HEK293T (cell line): ENCODE results near the gene GNG12.

ENCODE experiments used
- L3MBTL2 ChIP-seq: fragments of 450-650 bp; conservative IDR thresholded peaks from 2 replicates; pipeline ENCODE4 v1.6.1; 2016; ENCODE audit warnings: mild to moderate bottlenecking
- NFRKB ChIP-seq: fragments of 450-650 bp; IDR thresholded peaks from 2 replicates; pipeline ENCODE4 v1.6.1; 2016; ENCODE audit warnings: mild to moderate bottlenecking, moderate library complexity
- SP1 ChIP-seq: fragments of 450-650 bp; IDR thresholded peaks from 2 replicates; pipeline ENCODE4 v1.6.1; 2017

GRCh38 chr1:67850151-67850551, 16.9 kb upstream of the GNG12 start:
- no peak for TF ChIP-seq SP1
- TF ChIP-seq NFRKB = no peak
- no peak for TF ChIP-seq L3MBTL2
